Lower leg skin (tissue), 3 donors: ENCODE results near the gene EMD.

Experiments used
- POLR2A ChIP-seq, 2 donors: fragments of 450-650 bp; IDR thresholded peaks; one replicate each; pipeline ENCODE4 v1.6.1; 2016 to 2017; ENCODE audit warnings: antibody characterized with exemption in 2 of 2, mild to moderate bottlenecking in 1 of 2, moderate library complexity in 1 of 2
- TF ChIP-seq, protein P1 (sequence below), 3 donors: fragments of 450-650 bp; IDR thresholded peaks; one replicate each; pipeline ENCODE4 v1.5.1; 2016; ENCODE audit warnings: antibody characterized with exemption in 3 of 3, mild to moderate bottlenecking in 3 of 3, moderate library complexity in 2 of 3

- TF ChIP-seq, protein P1, sequence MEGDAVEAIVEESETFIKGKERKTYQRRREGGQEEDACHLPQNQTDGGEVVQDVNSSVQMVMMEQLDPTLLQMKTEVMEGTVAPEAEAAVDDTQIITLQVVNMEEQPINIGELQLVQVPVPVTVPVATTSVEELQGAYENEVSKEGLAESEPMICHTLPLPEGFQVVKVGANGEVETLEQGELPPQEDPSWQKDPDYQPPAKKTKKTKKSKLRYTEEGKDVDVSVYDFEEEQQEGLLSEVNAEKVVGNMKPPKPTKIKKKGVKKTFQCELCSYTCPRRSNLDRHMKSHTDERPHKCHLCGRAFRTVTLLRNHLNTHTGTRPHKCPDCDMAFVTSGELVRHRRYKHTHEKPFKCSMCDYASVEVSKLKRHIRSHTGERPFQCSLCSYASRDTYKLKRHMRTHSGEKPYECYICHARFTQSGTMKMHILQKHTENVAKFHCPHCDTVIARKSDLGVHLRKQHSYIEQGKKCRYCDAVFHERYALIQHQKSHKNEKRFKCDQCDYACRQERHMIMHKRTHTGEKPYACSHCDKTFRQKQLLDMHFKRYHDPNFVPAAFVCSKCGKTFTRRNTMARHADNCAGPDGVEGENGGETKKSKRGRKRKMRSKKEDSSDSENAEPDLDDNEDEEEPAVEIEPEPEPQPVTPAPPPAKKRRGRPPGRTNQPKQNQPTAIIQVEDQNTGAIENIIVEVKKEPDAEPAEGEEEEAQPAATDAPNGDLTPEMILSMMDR (IDR thresholded peaks at IDR 0.05) = no peak
- no peak for TF ChIP-seq POLR2A (IDR thresholded peaks at IDR 0.05)
These were observed 19.8 kb downstream of the EMD start for GRCh38 chrX:154398668-154399526.
